ENCODE data around the gene EPB41.

- TF ChIP-seq EZH2 (IDR thresholded peaks at IDR 0.05; ENCODE audit: insufficient read depth, poor library complexity, severe bottlenecking) (no peak), EZH2phosphoT487 (IDR thresholded peaks at IDR 0.05; ENCODE audit: insufficient read depth, low read depth) (no peak)
These were observed 28.2 kb upstream of the EPB41 start for GRCh38 chr1:28885977-28886730.

Data from GM23248 (cell line).